PC-9 (cell line): ENCODE data around the gene ABHD1. TPM values are rescaled to one million over a fixed set of nuclear protein-coding genes. Genes with fewer than 3 reads are reported as not detected.

ENCODE experiments used
- BruUV-seq: library from RNA; stranded (reverse); fragments of 400-500 nt; replicated peaks from 2 replicates; lab custom pipeline; 2021; lab: Mats Ljungman, UMichigan
- CTCF ChIA-PET: fragments of 300-600 bp; sonication (Branson Sonifier 250); formaldehyde crosslinking; loops from one replicate; lab custom pipeline; 2022; ENCODE audit warnings: antibody characterized with exemption; lab: Charles Lee
- POLR2A ChIA-PET: fragments of 300-600 bp; sonication (Branson Sonifier 250); formaldehyde crosslinking; loops from one replicate; lab custom pipeline; 2022; ENCODE audit warnings: antibody characterized with exemption; ENCODE audit not compliant: unreplicated experiment; lab: Charles Lee
- DNase-seq, 2 experiments: peaks; one replicate each; pipeline versions ENCODE4 v3.0.0 to v3.0.0-alpha.2; 2015 to 2022; ENCODE audit warnings: mixed read lengths in 1 of 2
- H2AFZ ChIP-seq: fragments of 200-600 bp; sonication (generic); 2 replicates; pipeline ENCODE4 v1.8.1; 2017; ENCODE audit warnings: antibody characterized with exemption
- H3F3A ChIP-seq: fragments of 200-600 bp; sonication (generic); 2 replicates; pipeline ENCODE4 v1.8.1; 2017; ENCODE audit warnings: antibody characterized with exemption, mild to moderate bottlenecking, low read depth; ENCODE audit not compliant: insufficient read depth
- H3K27ac ChIP-seq: fragments of 200-600 bp; sonication (generic); 2 replicates; pipeline ENCODE4 v1.6.1; 2016; ENCODE audit warnings: mixed run types
- H3K27me3 ChIP-seq: fragments of 200-600 bp; sonication (generic); 2 replicates; pipeline ENCODE4 v1.6.1; 2016; ENCODE audit warnings: low read depth, mixed run types; ENCODE audit not compliant: insufficient read depth
- H3K36me3 ChIP-seq: fragments of 200-600 bp; sonication (generic); 2 replicates; pipeline ENCODE4 v1.6.1; 2016; ENCODE audit warnings: low read depth, mixed run types
- H3K4me1 ChIP-seq: fragments of 200-600 bp; sonication (generic); replicated peaks from 2 replicates; pipeline ENCODE4 v1.6.1; 2016; ENCODE audit warnings: mixed run types; ENCODE audit not compliant: insufficient read depth
- H3K4me2 ChIP-seq: fragments of 200-600 bp; sonication (generic); 2 replicates; pipeline ENCODE4 v1.6.1; 2017; ENCODE audit warnings: mixed run types
- H3K4me3 ChIP-seq: fragments of 200-600 bp; sonication (generic); 2 replicates; pipeline ENCODE4 v1.6.1; 2016; ENCODE audit warnings: mixed run types
- H3K79me2 ChIP-seq: fragments of 200-600 bp; sonication (generic); 2 replicates; pipeline ENCODE4 v1.6.1; 2017; ENCODE audit warnings: low read depth, mixed run types
- H3K9me2 ChIP-seq: fragments of 200-600 bp; sonication (generic); 2 replicates; pipeline ENCODE4 v1.8.1; 2017; ENCODE audit warnings: mild to moderate bottlenecking; ENCODE audit not compliant: insufficient read depth
- H3K9me3 ChIP-seq: fragments of 200-600 bp; sonication (generic); 2 replicates; pipeline ENCODE4 v1.8.1; 2016; ENCODE audit warnings: low read depth; ENCODE audit not compliant: insufficient read depth
- H4K20me1 ChIP-seq: fragments of 200-600 bp; sonication (generic); 2 replicates; pipeline ENCODE4 v1.8.1; 2017; ENCODE audit not compliant: insufficient read depth
- CTCF ChIP-seq: fragments of 200-600 bp; sonication (generic); conservative IDR thresholded peaks from 2 replicates; pipeline ENCODE4 v1.6.1; 2017; ENCODE audit warnings: mixed run types, antibody characterized with exemption, mild to moderate bottlenecking, moderate library complexity
- EZH2 ChIP-seq: fragments of 200-600 bp; sonication (generic); IDR thresholded peaks from 2 replicates; pipeline ENCODE4 v1.8.0; 2017; ENCODE audit warnings: antibody characterized with exemption, low read depth
- intact Hi-C: fragments of 100-400 bp; cut with micrococcal nuclease; formaldehyde crosslinking; loops from one replicate; pipeline ENCODE4 v1.10.0; 2022; ENCODE audit not compliant: unreplicated experiment
- total RNA-seq: library from RNA; stranded (reverse); gene quantifications from 2 replicates; pipeline ENCODE4 v1.2.3, GENCODE V29; 2021

Gene ABHD1
- total RNA-seq, 1 experiment from 2014 or later: not detected

- CTCF ChIA-PET: no interaction called here
- no peak for TF ChIP-seq CTCF
- no peak for TF ChIP-seq EZH2
Observed at GRCh38 chr2:27076323-27076722, 47.3 kb upstream of the ABHD1 start.

GRCh38 chr2:27077231-27077630 lies 46.4 kb upstream of the ABHD1 start:
- Histone ChIP-seq H4K20me1 (no peaks in the 10 kb centered on the region), H3K4me2 (no peak overlapping the region), H3K36me3 (no peaks in the 10 kb centered on the region), H3K4me3 (no peak overlapping the region), H2AFZ (no peak overlapping the region), H3K4me1 (peaks cover 8% of the 10 kb centered on the region), H3K27ac (no peak overlapping the region), H3K27me3 (peaks cover 18% of the 10 kb centered on the region), H3F3A (peaks cover 12% of the 10 kb centered on the region; the same call in 1 of the 2 replicates), H3K79me2 (no peaks in the 10 kb centered on the region), H3K9me2 (no peaks in the 10 kb centered on the region), H3K9me3 (no peaks in the 10 kb centered on the region)
- TF ChIP-seq EZH2 (no peak), CTCF (no peak)
- no TSS peak for BruUV-seq
- ChIA-PET POLR2A (no interaction called here), CTCF (no interaction called here)
- DNase-seq: no peak
- intact Hi-C loops: no loop called here

More at GRCh38 chr2:27076323-27076722, 47.3 kb upstream of the ABHD1 start:
- BruUV-seq: no TSS peak
- POLR2A ChIA-PET: no interaction called here
- no peaks in the 10 kb centered on the region for H4K20me1 ChIP-seq
- no peak overlapping the region for H3K27ac ChIP-seq
- peaks cover under 1% of the 10 kb centered on the region; the same call in 1 of the 2 replicates for H3K79me2 ChIP-seq
- H3K9me2 ChIP-seq: no peaks in the 10 kb centered on the region
- H3K9me3 ChIP-seq: no peaks in the 10 kb centered on the region
- H3K4me1 ChIP-seq: peaks cover under 1% of the 10 kb centered on the region; the same call in 1 of the 2 replicates
- peaks cover 18% of the 10 kb centered on the region for H3K27me3 ChIP-seq
- H2AFZ ChIP-seq: no peak overlapping the region
- peaks cover 9% of the 10 kb centered on the region; the same call in 1 of the 2 replicates for H3F3A ChIP-seq
- H3K4me2 ChIP-seq: no peak overlapping the region
- no peak for DNase-seq
- H3K36me3 ChIP-seq: no peaks in the 10 kb centered on the region
- H3K4me3 ChIP-seq: no peak overlapping the region
- intact Hi-C loops: no loop called here

- Histone ChIP-seq H3K9me3 (no peaks in the 10 kb centered on the region), H2AFZ (no peak within 1 kb of the TSS), H3K9me2 (no peaks in the 10 kb centered on the region), H3K4me2 (no peak within 1 kb of the TSS), H4K20me1 (no peaks in the 10 kb centered on the region), H3K4me1 (peaks cover 8% of the 10 kb centered on the region), H3F3A (peaks cover 7% of the 10 kb centered on the region; the same call in 1 of the 2 replicates), H3K79me2 (no peaks in the 10 kb centered on the region), H3K4me3 (no peak within 1 kb of the TSS), H3K36me3 (no peaks in the 10 kb centered on the region), H3K27ac (no peak within 1 kb of the TSS), H3K27me3 (peaks cover 18% of the 10 kb centered on the region)
- no TSS peak for BruUV-seq
- DNase-seq: no peak
- CTCF ChIA-PET: no interaction called here
- TF ChIP-seq CTCF (no peak), EZH2 (no peak)
- intact Hi-C loops: no loop called here
- POLR2A ChIA-PET: no interaction called here
Observed at GRCh38 chr2:27078267-27079194, 45.1 kb upstream of the ABHD1 start, which contains the start of gene EMILIN1. Gene EMILIN1 (plus strand): TSS chr2:27078615. CDS start chr2:27079066, 451 bp downstream.
